Upper lobe of left lung (tissue), 6 donors: ENCODE data around the gene BIVM. TPM values are rescaled to one million over a fixed set of nuclear protein-coding genes. Genes with fewer than 3 reads are reported as not detected.
A peak's percentile ranks its signal among the peaks of the same experiment; 100 is the strongest.

Source experiments
- ATAC-seq, 2 donors: fragments of 200-7000 bp; cut with Tn5 transposase; one replicate each; pipeline ENCODE4 v1.9.1; 2022; ENCODE audit warnings: mild to moderate bottlenecking in 2 of 2, moderate library complexity in 2 of 2; ENCODE audit not compliant: low FRiP score in 2 of 2
- DNase-seq, 2 donors: peaks; one replicate each; pipeline ENCODE4 v3.0.0-alpha.2; 2019 to 2020
- H3K27ac ChIP-seq, 4 donors: fragments of 200-600 bp; sonication (generic); one replicate each; pipeline ENCODE4 v1.5.1; 2016 to 2019
- H3K27me3 ChIP-seq, 4 donors: fragments of 200-600 bp; sonication (generic); one replicate each; pipeline ENCODE4 v1.5.1; 2017 to 2019
- H3K36me3 ChIP-seq, 4 donors: fragments of 200-600 bp; sonication (generic); one replicate each; pipeline ENCODE4 v1.5.1; 2016 to 2019
- H3K4me1 ChIP-seq, 4 donors: fragments of 200-600 bp; sonication (generic); one replicate each; pipeline ENCODE4 v1.5.1; 2018 to 2019
- H3K4me3 ChIP-seq, 4 donors: fragments of 200-600 bp; sonication (generic); one replicate each; pipeline ENCODE4 v1.5.1; 2017 to 2019; ENCODE audit warnings: mild to moderate bottlenecking in 2 of 4, moderate library complexity in 1 of 4
- H3K9me3 ChIP-seq, 4 donors: fragments of 200-600 bp; sonication (generic); one replicate each; pipeline ENCODE4 v1.5.1; 2018 to 2019
- CTCF ChIP-seq, 6 experiments: fragments of 450-650 bp in 4 of 6; fragments of 200-600 bp in 2 of 6; sonication (generic) in 2 of 6; IDR thresholded peaks; one replicate each; pipeline ENCODE4 v1.5.1; 2016 to 2019; ENCODE audit warnings: antibody characterized with exemption in 6 of 6
- EP300 ChIP-seq, 4 donors: sonication (generic); formaldehyde crosslinking; IDR thresholded peaks; one replicate each; pipeline ENCODE4 v1.5.1; 2017; ENCODE audit warnings: antibody characterized with exemption in 4 of 4, control low read depth in 2 of 4
- POLR2A ChIP-seq, 4 donors: fragments of 450-650 bp; IDR thresholded peaks; one replicate each; pipeline ENCODE4 v1.5.1; 2016 to 2017; ENCODE audit warnings: antibody characterized with exemption in 4 of 4, mild to moderate bottlenecking in 2 of 4
- POLR2AphosphoS5 ChIP-seq, 2 donors: sonication (generic); formaldehyde crosslinking; IDR thresholded peaks; one replicate each; pipeline ENCODE4 v1.5.1; 2017; ENCODE audit warnings: antibody characterized with exemption in 2 of 2
- WGBS, 2 donors: methylation state at CpG; one replicate each; pipeline ENCODE4 v1.1.5; 2017 to 2018; 5-methylcytosine and 5-hydroxymethylcytosine counted together
- total RNA-seq, 6 donors: library from RNA; depleted of rRNA in 4 of 6; stranded (reverse); fragments of >200 nt in 4 of 6; gene quantifications; one replicate each; pipeline versions ENCODE4 v1.1.0 to v1.2.1, GENCODE V29; 2016 to 2021
- donor health status: DM: no; HTN: no; CAD: no; lungs with moderate emphysema.
- donor health status: DM: no; HTN: yes; CAD: no; lungs with severe emphysema.

The BIVM gene
- total RNA-seq, 6 donors from 2014 or later = 7.1 to 45.1 (median 15.6) TPM

DNA sequence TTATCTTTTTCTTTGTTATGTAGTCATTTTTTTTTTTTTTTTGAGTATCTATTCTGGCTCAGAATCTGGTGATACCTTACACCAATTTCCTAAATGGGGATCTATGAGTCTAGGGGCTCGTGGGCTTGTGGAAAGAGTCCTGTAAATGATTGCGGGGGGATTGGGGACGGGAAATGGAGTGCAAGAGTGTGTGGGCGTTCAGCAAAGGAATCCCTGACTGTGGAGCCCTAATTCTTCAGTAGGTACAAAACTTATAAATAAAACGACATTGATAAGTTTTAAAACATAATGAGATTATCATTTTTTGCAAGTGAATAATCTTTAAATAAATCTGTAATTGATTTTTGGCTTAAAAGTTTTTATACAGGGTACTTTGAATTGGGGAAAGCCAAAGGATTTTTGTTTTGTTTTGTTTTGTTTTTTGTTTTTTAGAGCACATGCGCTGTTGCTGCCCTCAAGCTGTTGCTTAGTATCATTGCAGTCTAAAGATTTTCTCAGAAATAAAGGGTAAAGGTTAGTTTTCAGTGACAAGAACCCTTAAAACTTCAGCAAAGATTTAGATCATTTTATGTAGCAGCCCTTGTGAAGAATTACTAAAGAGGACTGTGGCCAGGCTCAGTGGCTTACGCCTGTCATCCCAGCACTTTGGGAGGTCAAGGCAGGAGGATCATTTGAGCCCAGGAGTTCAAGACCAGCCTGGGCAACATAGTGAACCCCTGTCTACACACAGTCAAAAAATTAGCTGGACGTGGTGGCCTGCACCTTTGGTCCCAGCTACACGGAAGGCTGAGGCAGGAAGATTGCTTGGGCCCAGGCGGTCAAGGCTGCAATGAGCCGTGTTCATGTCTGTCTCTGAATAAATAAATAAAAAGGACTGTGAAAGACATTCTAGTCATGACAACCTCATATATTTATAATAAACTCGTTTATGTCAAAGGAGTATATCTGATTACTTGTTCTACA lies 48.6 kb downstream of the BIVM start:
- TF ChIP-seq EP300 (IDR thresholded peaks at IDR 0.05) (no peak), CTCF (IDR thresholded peaks at IDR 0.05) (peak; percentile 32 to 57 (median 52)), POLR2AphosphoS5 (IDR thresholded peaks at IDR 0.05) (no peak), POLR2A (IDR thresholded peaks at IDR 0.05) (no peak)
- no peak for DNase-seq
- H3K4me1 ChIP-seq = peaks cover 10 to 33% (median 13%) of the 10 kb centered on the region in 4 donors
- 22 to 28% methylated on average over 12 of the region's 12 CpGs for WGBS, 2 donors
- no peak for ATAC-seq
- peaks cover 0 to 2% (median 0%) of the 10 kb centered on the region in 4 donors for H3K9me3 ChIP-seq
- peaks cover 0 to 3% (median 0%) of the 10 kb centered on the region in 4 donors for H3K36me3 ChIP-seq
- H3K27me3 ChIP-seq = no peaks in the 10 kb centered on the region
- H3K4me3 ChIP-seq = peak overlapping the region in 3 of 4 donors; percentile 86 to 100 (median 91)
- peak overlapping the region; percentile 97 to 99 (median 98) for H3K27ac ChIP-seq

DNA sequence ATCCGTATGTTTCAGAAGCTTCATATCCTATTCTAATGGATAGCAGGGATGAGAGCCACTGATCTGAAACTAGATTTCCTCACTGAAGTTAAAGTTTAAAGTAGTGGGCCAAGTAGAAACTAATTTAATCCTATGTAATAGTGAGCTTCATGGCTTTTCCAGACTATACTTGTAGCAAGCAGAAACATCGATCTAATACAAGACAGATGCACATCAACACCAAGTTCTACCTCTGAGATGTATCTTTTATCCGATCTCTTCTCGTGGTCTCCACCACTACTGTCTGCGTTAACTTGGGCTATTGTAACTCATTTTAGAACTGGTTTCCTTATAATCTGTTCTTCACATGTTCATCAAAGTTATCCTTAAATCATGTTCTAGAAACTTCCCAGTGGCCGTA lies 50.0 kb downstream of the BIVM start:
- no peak for ATAC-seq
- peaks cover 0 to 15% (median 5%) of the 10 kb centered on the region in 4 donors for H3K36me3 ChIP-seq
- no peak overlapping the region for H3K4me3 ChIP-seq
- no peak overlapping the region for H3K27ac ChIP-seq
- H3K4me1 ChIP-seq = peaks cover 10 to 33% (median 13%) of the 10 kb centered on the region in 4 donors
- TF ChIP-seq POLR2AphosphoS5 (IDR thresholded peaks at IDR 0.05) (no peak), POLR2A (IDR thresholded peaks at IDR 0.05) (no peak), EP300 (IDR thresholded peaks at IDR 0.05) (no peak), CTCF (IDR thresholded peaks at IDR 0.05) (no peak)
- H3K9me3 ChIP-seq = peaks cover 0 to 2% (median 0%) of the 10 kb centered on the region in 4 donors
- no peaks in the 10 kb centered on the region for H3K27me3 ChIP-seq
- WGBS, 2 donors = 88 to 92% methylated on average over 6 of the region's 6 CpGs
- DNase-seq = no peak

GRCh38 chr13:102852556-102852955 lies 53.6 kb downstream of the BIVM start:
- 95 to 96% methylated on average over 3 of the region's 3 CpGs for WGBS, 2 donors

GRCh38 chr13:102854675-102855074 lies 55.8 kb downstream of the BIVM start:
- Histone ChIP-seq H3K4me3 (no peak overlapping the region), H3K4me1 (peaks cover 0 to 4% (median 0%) of the 10 kb centered on the region in 4 donors), H3K27ac (no peak overlapping the region), H3K36me3 (peaks cover 23 to 72% (median 49%) of the 10 kb centered on the region in 4 donors), H3K9me3 (no peaks in the 10 kb centered on the region), H3K27me3 (no peaks in the 10 kb centered on the region)
- no peak for DNase-seq
- no peak for TF ChIP-seq POLR2AphosphoS5 (IDR thresholded peaks at IDR 0.05)
- no peak for TF ChIP-seq CTCF (IDR thresholded peaks at IDR 0.05)
- TF ChIP-seq POLR2A (IDR thresholded peaks at IDR 0.05) = no peak
- TF ChIP-seq EP300 (IDR thresholded peaks at IDR 0.05) = no peak
- ATAC-seq = no peak
- WGBS, 2 donors = 54 to 82% methylated on average over 7 of the region's 7 CpGs

More at GRCh38 chr13:102852556-102852955, 53.6 kb downstream of the BIVM start:
- no peak for DNase-seq
- no peak overlapping the region for H3K27ac ChIP-seq
- H3K27me3 ChIP-seq = no peaks in the 10 kb centered on the region
- ATAC-seq = no peak
- TF ChIP-seq POLR2AphosphoS5 (IDR thresholded peaks at IDR 0.05) = no peak
- no peak for TF ChIP-seq EP300 (IDR thresholded peaks at IDR 0.05)
- no peak for TF ChIP-seq CTCF (IDR thresholded peaks at IDR 0.05)
- no peak for TF ChIP-seq POLR2A (IDR thresholded peaks at IDR 0.05)
- H3K9me3 ChIP-seq = no peaks in the 10 kb centered on the region
- H3K36me3 ChIP-seq = peaks cover 8 to 51% (median 28%) of the 10 kb centered on the region in 4 donors
- no peak overlapping the region for H3K4me3 ChIP-seq
- H3K4me1 ChIP-seq = peaks cover 8 to 17% (median 9%) of the 10 kb centered on the region in 4 donors
